Stimulated activated memory B cell treated with anti-CD40 and anti-IgM and Interleukin-4, amounts not matched to agents 10 μg/mL and 1 μg/mL and 100 μg/mL, for 72 hours (primary cell): ENCODE data around the gene PGBD5.
"Not testable (repeated sequence)": the region's sequence is repeated elsewhere in the genome, so short reads cannot be mapped to it uniquely, and the experiment has no call there.

Experiments used
- ATAC-seq: fragments of 150-1000 bp; cut with Tn5 transposase; 2 replicates; pipeline ENCODE4 v1.10.0; 2021
- H3K27ac Mint-ChIP-seq: one replicate; pipeline ENCODE4 v1.8.0; 2022; ENCODE audit warnings: mild to moderate bottlenecking, mixed read lengths
- H3K27me3 Mint-ChIP-seq: one replicate; pipeline ENCODE4 v1.8.0; 2022; ENCODE audit warnings: mixed read lengths
- H3K36me3 Mint-ChIP-seq: one replicate; pipeline ENCODE4 v1.8.0; 2022; ENCODE audit warnings: mixed read lengths
- H3K4me1 Mint-ChIP-seq: one replicate; pipeline ENCODE4 v1.8.0; 2022; ENCODE audit warnings: mixed read lengths
- H3K4me3 Mint-ChIP-seq: one replicate; pipeline ENCODE4 v1.8.0; 2022; ENCODE audit warnings: mild to moderate bottlenecking, moderate library complexity, mixed read lengths
- H3K9me3 Mint-ChIP-seq: one replicate; pipeline ENCODE4 v1.8.0; 2022; ENCODE audit warnings: mixed read lengths

Gene PGBD5

DNA sequence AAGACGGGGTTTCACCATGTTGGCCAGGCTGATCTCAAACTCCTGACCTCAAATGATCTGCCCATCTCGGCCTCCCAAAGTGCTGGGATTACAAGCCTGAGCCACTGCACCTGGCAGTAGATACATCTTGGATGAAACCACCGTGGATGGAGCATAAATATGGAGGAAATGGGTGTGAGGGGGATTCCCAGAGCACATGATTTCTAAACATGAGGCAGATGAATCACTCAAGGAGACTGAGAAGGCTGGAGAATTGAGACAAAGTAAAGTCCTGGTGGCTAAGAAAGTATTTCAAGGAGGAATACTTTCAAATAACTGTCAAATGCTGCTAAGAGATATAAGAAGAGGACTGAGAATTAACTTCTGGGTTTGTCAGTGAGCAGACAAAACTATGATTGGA, 5.4 kb upstream of the PGBD5 start:
- ATAC-seq, result no peak
- Mint-ChIP-seq H3K9me3 (peaks cover 4% of the 10 kb centered on the region), H3K27ac (no peak overlapping the region), H3K36me3 (peaks cover 6% of the 10 kb centered on the region), H3K4me3 (no peak overlapping the region), H3K4me1 (peaks cover 7% of the 10 kb centered on the region), H3K27me3 (peaks cover 16% of the 10 kb centered on the region)

DNA sequence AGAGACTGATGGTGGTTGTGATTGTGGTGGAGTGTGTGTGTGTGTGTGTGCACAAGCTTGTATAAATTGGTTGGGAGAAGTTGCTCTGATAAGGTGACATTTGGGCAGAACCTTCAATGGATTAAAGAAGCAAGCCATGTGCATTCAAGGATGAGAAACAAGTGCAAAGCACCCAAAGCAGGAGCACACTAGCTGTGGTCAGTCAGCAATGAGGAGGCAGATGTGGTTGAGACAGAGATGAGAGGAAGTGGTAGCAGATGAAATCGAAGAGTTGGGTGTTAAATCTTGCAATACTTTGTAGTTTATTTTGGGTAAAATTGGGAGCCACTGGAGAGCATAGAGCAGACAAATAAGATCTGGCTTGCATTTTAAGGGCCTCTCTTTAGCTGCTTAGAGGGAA, 4.4 kb upstream of the PGBD5 start:
- ATAC-seq, result no peak
- Mint-ChIP-seq H3K4me1 (peaks cover 7% of the 10 kb centered on the region), H3K36me3 (peaks cover 6% of the 10 kb centered on the region), H3K4me3 (no peak overlapping the region), H3K27ac (no peak overlapping the region), H3K27me3 (peaks cover 17% of the 10 kb centered on the region), H3K9me3 (peaks cover 4% of the 10 kb centered on the region)

DNA sequence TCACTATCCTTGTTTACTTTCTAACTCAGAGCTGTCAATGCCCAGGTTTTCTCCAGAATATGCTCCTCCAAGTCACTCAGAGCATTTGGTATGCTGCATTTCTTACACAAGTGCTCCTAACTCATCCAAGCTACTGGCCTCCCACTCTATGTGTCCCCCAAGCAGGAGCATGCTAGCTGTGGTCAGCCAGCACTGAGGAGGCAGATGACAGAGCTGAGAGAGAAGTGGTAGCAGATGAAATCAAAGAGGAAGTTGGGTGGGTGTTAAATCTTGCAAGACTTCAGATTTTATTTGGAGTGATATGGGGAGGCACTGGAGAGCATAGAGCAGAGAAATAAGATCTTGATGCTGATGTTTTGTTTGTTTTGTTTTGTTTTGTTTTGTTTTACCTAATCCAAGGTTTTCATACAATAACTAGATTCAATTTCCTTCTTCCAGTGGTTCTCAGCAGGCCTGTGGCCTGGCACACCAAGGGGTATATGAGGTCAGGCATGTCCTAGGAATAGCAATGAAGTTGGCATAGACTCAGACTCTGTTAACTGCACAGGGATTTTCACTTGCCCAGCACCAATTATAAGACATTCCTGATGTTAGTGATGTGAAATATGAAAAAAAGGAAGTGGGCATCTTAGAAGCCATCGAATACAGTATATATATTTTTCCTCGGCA, 3.1 kb upstream of the PGBD5 start:
- Mint-ChIP-seq H3K9me3 (peaks cover 4% of the 10 kb centered on the region), H3K4me3 (no peak overlapping the region), H3K4me1 (peaks cover 14% of the 10 kb centered on the region), H3K36me3 (peaks cover 6% of the 10 kb centered on the region), H3K27ac (no peak overlapping the region), H3K27me3 (peaks cover 29% of the 10 kb centered on the region)
- no peak for ATAC-seq

DNA sequence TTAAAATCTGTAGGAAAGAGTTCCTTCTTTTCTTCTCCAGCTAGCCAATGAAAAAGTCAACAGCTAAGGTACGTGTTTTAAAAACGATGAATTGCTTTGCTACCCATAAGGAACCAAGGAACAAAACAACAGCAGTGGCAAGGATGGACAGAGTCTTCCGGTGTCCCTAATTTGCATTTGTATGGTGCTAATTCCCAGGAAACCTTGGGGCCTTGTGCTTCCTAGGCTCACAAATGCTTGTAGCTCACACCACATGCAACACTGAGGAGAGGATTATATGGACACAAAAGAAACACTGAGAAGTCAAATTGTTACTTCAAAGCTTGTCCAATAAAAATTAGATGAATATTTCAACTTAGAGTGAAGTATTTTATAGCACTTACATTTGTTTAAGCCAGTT, 1.8 kb upstream of the PGBD5 start:
- peaks cover 4% of the 10 kb centered on the region for H3K9me3 Mint-ChIP-seq
- H3K4me3 Mint-ChIP-seq, result no peak overlapping the region
- H3K27ac Mint-ChIP-seq, result no peak overlapping the region
- peaks cover 6% of the 10 kb centered on the region for H3K36me3 Mint-ChIP-seq
- ATAC-seq, result no peak
- peaks cover 14% of the 10 kb centered on the region for H3K4me1 Mint-ChIP-seq
- peaks cover 41% of the 10 kb centered on the region for H3K27me3 Mint-ChIP-seq

DNA sequence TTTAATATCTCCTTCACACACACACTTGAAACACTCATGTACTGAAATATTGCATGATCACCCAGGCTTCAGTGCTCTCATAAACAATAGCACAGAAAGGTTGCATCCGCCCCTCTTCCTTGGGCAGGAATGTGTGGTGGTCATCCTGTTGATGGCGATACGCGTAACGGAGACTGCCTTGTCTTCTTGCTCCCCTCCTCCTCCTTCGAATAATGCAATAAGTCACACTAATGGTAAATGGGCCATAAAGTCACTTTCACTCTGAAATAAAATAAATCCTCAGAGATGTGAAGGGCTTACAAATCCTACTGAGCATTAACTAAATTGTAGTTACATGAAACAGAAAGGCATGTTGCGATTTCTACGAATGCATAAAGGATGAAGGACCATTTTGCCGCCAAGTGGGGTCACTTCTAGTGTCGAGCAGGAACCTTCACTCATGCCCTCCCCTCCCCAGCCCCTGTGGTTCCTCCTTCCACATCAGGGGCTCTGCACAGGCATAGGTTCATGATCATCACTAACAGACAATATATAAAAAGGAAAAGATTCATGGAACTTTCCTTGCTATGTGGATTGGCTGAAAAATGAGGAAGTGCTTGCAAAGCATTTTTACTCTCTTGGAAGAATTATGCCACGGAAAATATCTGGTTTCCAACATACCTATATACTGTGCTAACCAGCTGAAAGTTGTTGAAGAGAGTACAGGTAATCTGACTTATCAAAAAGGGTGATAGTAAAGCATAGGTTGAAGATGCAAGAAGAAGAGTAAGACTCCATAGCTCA, 1.2 kb upstream of the PGBD5 start:
- peaks cover 6% of the 10 kb centered on the region for H3K36me3 Mint-ChIP-seq
- no peak overlapping the region for H3K27ac Mint-ChIP-seq
- peaks cover 48% of the 10 kb centered on the region for H3K27me3 Mint-ChIP-seq
- peaks cover 4% of the 10 kb centered on the region for H3K9me3 Mint-ChIP-seq
- peak overlapping the region; percentile 71 for H3K4me3 Mint-ChIP-seq
- no peak for ATAC-seq
- H3K4me1 Mint-ChIP-seq, result peaks cover 19% of the 10 kb centered on the region

GRCh38 chr1:230425252-230426091, 660 bp downstream of the PGBD5 start:
- no peak for ATAC-seq
- Mint-ChIP-seq H3K27me3 (peaks cover 51% of the 10 kb centered on the region), H3K27ac (no peak overlapping the region), H3K4me3 (peak overlapping the region; percentile 18), H3K4me1 (peaks cover 21% of the 10 kb centered on the region), H3K36me3 (peaks cover 6% of the 10 kb centered on the region), H3K9me3 (peaks cover 4% of the 10 kb centered on the region)

DNA sequence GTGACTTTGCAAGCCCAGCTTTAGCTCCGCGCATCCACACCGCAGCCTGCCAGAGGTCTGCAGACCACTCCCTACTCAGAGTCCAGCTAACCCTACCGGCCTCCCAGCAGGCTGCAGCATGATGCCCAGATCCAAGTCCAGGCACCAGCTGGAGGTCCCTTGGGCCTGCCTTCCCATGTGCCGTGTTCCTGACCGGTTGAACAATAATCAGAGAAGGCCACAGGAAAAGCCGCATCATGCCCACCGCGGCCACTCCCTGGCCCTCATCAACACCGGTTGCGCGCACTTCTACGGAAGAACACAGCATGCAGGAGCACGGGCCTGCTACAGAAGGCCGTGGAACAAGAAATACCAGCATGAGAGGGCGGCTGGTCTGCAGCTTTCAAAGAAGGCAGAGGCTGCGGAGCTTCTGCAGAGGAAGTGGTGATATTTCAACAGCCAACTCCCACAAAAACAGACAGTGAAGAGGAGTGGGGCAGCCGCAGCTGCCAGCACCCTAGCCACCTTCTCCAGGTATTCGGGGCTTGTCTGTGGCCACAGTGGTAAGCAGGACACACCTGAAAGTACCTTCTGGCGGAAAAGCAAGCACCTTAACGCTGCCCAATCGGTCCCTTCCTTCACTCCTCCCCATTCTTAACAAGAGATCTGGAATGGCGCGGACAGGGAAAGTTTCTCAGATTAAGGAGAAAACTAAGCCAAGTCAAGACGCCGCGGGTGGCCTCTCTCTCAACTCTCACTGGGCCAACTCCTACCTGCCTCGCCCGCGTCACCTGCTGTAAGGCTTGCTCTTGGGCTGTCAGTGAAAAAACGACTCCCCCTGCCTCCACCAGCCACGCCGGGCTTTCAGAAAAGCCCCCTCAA, 1.5 kb downstream of the PGBD5 start:
- peaks cover 4% of the 10 kb centered on the region for H3K9me3 Mint-ChIP-seq
- peaks cover 52% of the 10 kb centered on the region for H3K27me3 Mint-ChIP-seq
- peak overlapping the region; percentile 32 for H3K4me3 Mint-ChIP-seq
- no peak for ATAC-seq
- peaks cover 6% of the 10 kb centered on the region for H3K36me3 Mint-ChIP-seq
- no peak overlapping the region for H3K27ac Mint-ChIP-seq
- peaks cover 21% of the 10 kb centered on the region for H3K4me1 Mint-ChIP-seq

GRCh38 chr1:230423951-230424350, 2.2 kb downstream of the PGBD5 start:
- Mint-ChIP-seq H3K27ac (no peak overlapping the region), H3K36me3 (peaks cover 6% of the 10 kb centered on the region), H3K4me3 (no peak overlapping the region), H3K9me3 (peaks cover 7% of the 10 kb centered on the region), H3K27me3 (peaks cover 59% of the 10 kb centered on the region), H3K4me1 (peaks cover 21% of the 10 kb centered on the region)
- ATAC-seq, result no peak

DNA sequence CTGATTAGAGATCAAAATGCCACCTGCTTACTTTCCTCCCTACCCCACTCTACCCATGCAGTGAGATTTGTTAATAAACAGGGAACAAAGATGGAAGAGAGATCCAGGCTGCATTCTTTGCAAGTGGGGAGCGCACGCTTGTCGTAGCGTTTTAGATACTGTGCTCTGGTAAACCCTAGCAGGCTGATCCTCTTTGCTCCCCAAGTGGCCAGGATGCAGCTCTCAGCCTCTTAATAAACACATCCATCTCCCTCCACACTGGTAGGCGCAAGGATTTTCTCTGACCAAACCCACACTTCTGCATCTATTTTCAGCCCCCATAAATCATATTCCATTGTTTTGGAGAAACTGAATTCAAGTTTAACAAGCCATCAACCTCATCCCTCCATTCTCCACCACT, 2.9 kb downstream of the PGBD5 start:
- H3K36me3 Mint-ChIP-seq, result peaks cover 6% of the 10 kb centered on the region
- no peak overlapping the region for H3K4me3 Mint-ChIP-seq
- H3K27ac Mint-ChIP-seq, result no peak overlapping the region
- peaks cover 7% of the 10 kb centered on the region for H3K9me3 Mint-ChIP-seq
- peaks cover 66% of the 10 kb centered on the region for H3K27me3 Mint-ChIP-seq
- peaks cover 21% of the 10 kb centered on the region for H3K4me1 Mint-ChIP-seq
- no peak for ATAC-seq

- H3K4me3 Mint-ChIP-seq, result no peak overlapping the region
- peaks cover 68% of the 10 kb centered on the region for H3K27me3 Mint-ChIP-seq
Measured at GRCh38 chr1:230422221-230422981, 3.7 kb downstream of the PGBD5 start.

GRCh38 chr1:230421481-230421880, 4.7 kb downstream of the PGBD5 start:
- Mint-ChIP-seq H3K27me3 (peaks cover 68% of the 10 kb centered on the region), H3K4me1 (peaks cover 14% of the 10 kb centered on the region), H3K27ac (no peak overlapping the region), H3K36me3 (no peaks in the 10 kb centered on the region), H3K4me3 (no peak overlapping the region), H3K9me3 (peaks cover 3% of the 10 kb centered on the region)
- no peak for ATAC-seq

More at GRCh38 chr1:230422221-230422981, 3.7 kb downstream of the PGBD5 start:
- H3K27ac Mint-ChIP-seq, result no peak overlapping the region
- no peak for ATAC-seq
- peaks cover 7% of the 10 kb centered on the region for H3K9me3 Mint-ChIP-seq
- H3K36me3 Mint-ChIP-seq, result peaks cover 6% of the 10 kb centered on the region
- peaks cover 21% of the 10 kb centered on the region for H3K4me1 Mint-ChIP-seq

DNA sequence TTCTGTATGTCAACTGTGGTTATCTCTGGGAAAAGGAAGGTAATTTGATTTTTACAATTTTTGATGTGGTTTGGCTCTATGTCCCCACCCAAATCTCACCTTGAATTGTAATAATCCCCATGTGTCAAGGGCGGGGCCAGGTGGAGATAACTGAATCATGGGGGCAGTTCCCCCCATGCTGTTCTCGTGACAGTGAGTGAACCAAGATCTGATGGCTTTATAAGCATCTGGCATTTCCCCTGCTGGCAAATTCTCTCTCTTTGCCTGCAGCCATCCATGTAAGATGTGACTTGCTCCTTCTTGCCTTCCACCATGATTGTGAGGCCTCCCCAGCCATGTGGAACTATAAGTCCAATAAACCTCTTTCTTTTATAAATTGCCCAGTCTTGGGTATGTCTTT, 5.8 kb downstream of the PGBD5 start:
- ATAC-seq, H3K27ac Mint-ChIP-seq, H3K4me3 Mint-ChIP-seq, H3K9me3 Mint-ChIP-seq, H3K36me3 Mint-ChIP-seq: not testable (repeated sequence)
- peaks cover 14% of the 10 kb centered on the region for H3K4me1 Mint-ChIP-seq
- H3K27me3 Mint-ChIP-seq, result peaks cover 71% of the 10 kb centered on the region

DNA sequence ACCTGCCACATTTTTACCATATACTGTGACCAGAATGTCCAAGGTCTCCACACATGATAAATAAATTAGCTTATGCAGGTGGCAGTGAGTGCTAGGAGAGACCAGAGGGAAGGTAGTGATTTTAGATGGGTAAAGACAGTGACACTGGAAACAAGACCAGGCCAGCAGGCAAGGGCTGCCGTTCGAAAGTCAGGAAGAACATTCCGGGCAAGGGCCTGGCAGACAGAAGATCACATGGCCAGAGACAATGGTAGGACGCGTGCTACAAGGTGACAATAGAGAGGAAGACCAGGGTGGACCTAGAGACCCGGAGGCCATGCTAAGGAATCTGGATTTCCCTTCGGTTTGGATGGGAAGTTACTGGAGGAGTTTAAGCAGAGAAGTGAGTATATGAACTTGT, 9.7 kb downstream of the PGBD5 start:
- H3K36me3 Mint-ChIP-seq, result no peaks in the 10 kb centered on the region
- peaks cover 3% of the 10 kb centered on the region for H3K9me3 Mint-ChIP-seq
- peaks cover 50% of the 10 kb centered on the region for H3K27me3 Mint-ChIP-seq
- H3K27ac Mint-ChIP-seq, result no peak overlapping the region
- ATAC-seq, result no peak
- no peak overlapping the region for H3K4me3 Mint-ChIP-seq
- no peaks in the 10 kb centered on the region for H3K4me1 Mint-ChIP-seq
